HG03025 (cell line): Measurements from ENCODE around the gene WTAP.
"Not testable (repeated sequence)": the region's sequence is repeated elsewhere in the genome, so short reads cannot be mapped to it uniquely, and the experiment has no call there.

ENCODE experiments used
- ATAC-seq: cut with Tn5 transposase; IDR thresholded peaks from one replicate; pipeline ENCODE4 v1.9.1; 2021; ENCODE audit warnings: mild to moderate bottlenecking, moderate library complexity; ENCODE audit not compliant: unreplicated experiment, low FRiP score

The WTAP gene

DNA sequence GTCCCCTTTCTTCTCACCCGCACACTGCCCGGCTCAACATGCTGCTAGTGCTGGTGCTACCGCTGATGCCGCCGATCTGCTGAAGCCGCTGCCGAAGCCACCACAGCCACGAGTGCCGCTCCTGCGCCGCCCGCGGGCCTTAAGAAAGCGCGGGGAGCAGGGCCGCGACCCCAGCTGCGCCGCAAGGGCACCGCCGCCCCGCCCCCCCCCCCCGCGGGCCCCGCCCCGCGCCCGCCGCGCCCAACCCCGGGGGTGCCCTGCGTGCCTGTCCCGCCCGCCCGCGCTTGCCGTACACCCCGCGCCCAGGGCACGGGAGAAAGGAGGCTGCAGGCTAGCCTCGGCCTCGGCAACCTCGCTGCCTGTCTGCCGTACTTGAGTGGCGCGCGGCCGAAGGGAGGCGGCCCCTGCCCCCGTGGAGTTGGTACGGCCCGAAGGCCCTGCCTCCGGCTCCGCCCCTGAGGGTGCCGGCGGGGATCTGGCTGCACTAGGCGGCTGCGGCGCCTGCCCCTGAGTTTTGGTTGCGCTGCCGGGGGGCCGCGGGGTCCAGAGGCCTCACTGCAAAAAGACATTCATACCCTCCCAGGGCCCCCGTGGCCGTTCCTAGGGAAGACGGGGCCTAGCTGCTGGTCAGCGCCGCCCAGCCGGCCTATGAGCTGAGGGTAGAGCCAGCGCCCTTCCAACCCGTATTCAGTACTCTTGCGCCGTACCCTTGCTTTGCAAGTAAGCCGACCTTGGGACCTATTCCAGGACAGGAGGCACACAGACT, 34.0 kb upstream of the WTAP start, which contains the start of gene SOD2:
TSS of gene SOD2 (minus strand) at position 114 of the 766 bp plus-strand sequence. CDS start at position 40, 74 bp downstream.
- peak; percentile 72 for ATAC-seq

DNA sequence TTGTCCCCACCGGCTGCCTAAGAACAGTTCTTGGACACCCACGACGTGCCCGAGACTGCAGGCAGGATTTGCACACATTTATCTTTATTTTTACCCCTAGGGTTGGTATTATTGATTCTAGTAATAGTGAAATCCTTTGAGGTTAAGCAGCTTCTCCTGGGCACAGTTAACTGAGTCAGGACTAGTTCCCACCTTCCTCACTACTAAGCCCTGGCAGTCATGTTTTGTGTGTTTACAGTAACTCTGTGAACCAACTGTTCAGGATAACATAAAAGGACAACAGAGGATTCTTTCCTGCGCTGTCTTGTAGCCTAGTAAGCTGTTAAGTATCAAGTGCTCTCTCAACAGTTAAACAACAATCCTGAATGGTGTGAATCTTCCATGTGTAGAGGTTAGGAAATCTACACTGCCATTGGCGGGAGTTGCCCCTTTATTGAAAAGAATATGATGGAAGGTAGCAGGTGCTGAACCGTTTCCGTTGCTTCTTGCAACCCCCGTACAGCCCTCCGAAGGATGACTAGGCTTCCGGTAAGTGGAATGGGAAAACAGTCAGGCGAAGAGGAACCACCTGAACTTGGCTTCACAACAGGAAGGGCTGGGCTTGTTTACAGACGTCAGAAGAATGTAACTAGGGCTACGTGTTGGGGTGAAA, 33.3 kb upstream of the WTAP start:
- peak; percentile 2 for ATAC-seq

DNA sequence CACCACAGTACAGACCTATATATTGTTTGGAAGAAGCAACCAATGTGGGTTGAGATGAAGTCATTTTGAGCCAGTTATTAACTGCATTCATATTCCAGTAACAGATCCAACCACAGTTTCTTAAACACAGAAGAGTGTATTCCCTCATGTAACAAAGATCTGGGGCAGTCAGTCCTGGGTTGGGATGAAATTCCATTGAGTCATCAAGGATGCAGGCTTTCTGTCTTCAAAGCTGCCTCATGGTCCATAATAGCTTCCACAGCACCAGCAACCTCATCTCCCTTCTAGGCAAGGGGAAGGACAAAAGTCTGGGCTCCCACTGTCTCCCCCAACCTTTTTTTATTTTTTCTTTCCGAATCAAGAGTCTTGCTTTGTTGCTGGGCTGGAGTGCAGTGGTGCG, 31.3 kb upstream of the WTAP start:
- ATAC-seq, result no peak

DNA sequence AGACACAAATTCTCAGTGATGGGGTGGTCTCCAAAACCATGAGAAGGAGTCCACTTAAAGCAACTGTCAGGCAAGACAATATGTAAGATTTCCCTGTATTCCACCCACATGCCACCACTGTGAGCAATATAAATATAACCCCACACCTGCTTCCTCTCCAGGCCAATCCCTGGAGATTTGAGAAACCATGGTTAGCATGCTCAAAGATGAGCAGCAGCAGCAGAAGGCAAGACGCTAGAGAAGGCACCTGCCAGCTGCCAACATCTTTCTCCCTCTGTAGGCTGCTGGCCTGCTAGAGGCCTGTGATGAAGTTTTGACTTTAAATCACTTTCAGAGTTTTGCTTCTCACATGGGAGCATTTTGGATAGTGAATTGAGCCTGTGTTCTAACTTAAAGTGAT, 26.3 kb upstream of the WTAP start:
- ATAC-seq, result no peak

DNA sequence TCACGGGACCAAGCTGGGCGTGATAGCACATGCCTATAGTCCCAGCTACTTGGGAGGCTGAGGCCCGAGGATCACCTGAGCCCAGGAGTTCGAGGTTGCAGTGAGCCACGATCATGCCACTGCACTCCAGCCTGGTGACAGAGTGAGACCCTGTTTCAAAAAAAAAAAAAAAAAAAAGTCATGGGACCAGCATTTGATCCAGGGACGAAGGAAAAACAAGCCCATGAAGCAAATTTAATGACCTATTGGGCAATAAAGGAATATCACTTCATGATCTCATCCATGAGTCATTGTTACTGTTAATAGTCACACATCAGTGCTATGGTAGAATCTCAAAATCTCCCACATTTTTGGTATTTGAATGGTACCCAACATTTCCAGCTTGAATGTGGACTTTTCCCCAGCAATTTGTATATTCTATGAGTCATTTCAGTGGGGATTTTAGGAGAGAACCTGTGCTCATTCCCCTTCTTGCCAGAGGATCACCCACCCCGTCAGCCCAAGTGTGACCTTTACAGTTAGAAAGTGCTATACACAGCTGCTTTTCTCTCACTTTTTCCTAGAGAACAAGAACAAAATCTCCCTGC, 25.8 kb upstream of the WTAP start:
- ATAC-seq, result no peak

DNA sequence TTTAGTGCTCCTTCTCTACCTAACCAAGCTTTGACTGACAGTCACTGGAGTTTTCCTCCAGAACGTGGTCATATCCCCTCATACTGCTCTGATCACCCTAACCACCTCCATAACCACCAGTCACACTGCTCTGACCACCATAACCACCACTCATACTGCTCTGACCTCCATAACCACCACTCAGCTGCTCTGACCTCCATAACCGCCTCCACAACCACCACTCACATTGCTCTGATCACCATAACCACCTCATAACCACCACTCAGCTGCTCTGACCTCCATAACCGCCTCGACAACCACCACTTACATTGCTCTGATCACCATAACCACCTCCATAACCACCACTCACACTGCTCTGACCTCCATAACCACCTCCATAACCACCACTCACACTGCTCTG, 16.7 kb upstream of the WTAP start:
- not testable (repeated sequence) for ATAC-seq

DNA sequence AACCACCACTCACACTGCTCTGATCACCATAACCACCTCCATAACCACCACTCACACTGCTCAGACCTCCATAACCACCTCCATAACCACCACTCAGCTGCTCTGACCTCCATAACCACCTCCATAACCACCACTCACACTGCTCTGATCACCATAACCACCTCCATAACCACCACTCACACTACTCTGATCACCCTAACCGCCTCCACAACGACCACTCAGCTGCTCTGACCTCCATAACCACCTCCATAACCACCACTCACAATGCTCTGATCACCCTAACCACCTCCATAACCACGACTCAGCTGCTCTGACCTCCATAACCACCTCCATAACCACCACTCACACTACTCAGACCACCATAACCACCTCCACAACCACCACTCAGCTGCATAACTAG, 14.9 kb upstream of the WTAP start:
- ATAC-seq, result not testable (repeated sequence)

DNA sequence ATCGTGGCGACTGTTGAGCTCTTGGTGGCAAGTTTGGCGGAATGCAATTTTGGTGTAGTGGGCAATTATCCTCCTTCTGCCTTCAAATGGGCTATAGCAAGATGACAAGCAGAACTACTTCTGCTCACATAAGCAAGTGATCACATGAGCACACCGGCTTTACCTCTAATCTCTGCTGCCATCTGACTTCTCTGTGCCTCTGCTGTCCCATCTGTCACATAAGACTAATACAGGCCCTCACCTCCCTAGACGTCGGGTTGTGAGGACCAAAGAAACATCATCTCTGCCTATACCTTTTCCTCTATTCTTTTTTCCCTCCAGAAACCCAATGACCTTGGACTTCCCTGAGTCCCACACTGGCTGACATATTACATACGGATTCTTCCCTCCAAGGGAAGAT, 13.3 kb upstream of the WTAP start:
- ATAC-seq, result no peak

DNA sequence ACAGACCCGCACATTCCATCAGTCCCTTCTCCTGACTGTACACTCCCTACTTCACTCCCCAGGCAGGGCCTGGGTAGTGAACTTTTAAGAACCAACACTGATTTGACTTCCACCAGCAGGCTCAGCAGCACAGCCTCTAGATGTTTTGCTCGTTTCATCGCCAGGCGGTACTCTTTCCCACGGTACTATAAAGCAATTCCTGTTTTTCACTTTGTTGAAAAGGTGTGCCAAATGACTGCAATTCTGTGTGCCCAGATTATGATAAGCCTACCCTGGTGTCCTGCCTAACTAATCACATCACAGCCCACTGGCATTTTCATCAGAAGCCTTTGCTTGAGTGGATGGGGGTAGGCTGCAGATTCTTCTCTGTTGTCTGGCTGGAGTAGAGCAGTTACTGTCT, 12.9 kb upstream of the WTAP start:
- ATAC-seq, result no peak

DNA sequence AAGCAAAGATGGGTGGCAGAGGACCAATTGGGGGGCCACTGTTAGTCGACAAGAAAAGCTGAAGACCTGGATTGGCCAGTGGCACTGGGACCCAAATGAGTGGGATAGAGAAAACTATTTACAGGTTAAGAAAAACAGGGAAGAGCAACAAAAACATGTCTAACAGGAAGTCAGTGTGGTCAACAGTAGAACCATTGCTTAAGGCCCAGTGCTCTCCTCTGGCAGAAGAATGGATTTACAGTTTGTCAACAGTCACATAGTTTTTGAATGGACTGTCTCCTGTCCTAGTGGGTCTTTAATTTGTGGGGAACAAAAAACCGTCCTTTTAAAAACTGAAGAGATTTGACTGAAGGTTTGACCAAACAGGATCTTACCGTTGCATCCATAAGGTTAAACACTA, 12.1 kb upstream of the WTAP start:
- no peak for ATAC-seq

DNA sequence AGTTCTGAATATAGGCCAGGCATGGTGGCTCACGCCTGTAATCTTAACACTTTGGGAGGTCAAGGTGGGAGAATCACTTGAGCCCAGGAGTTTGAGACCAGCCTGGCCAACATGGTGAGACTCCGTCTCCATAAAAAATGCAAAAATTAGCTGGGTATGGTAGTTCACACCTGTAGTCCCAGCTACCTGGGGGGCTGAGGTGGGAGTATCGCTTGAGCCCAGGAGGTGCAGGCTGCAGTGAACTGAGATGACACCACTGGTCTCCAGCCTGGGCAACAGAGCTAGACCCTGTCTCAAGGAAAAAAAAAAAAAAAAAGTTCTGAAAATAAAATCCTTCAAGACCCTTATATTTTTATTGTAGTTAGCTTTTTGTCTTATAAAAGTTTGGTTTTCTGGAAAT, 11.7 kb upstream of the WTAP start:
- no peak for ATAC-seq

DNA sequence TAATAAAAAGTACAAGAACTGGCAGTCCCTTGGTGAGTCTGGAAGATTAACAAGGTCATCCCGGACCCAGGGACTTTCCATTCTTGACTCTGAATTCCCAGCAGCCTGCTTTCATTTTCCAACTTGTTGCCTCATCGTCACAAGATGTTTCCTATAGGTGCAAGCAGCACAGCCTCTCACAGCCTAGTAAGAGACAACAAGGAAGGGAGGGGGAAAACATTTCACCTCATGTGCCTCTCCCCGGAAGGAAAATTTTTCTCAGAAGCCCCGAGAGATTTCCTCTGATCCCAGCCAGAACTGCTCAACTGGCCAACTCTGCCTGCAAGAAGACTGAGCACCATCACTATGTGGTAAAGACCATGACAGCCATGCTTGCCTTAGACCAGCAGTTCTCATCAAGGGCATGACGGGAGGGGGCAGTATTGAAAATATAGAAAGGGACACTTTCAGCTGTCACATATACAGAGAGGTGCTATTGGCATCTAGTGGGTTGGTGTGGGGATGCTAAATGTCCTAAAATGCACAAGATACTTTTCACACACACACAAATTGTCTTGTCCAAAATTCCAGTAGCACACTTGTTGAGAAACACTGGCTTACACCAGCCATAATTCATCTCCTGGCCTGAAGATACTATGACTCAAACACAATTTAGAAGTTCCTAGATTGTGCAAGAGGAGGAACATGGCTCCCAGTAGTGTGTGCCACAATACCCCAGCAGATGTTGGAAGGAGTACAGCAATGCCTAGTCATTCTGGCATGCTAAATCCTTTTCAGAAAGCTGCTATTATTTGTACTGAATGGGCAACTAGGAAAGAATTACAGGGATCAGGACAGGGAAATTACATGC, 10.8 kb upstream of the WTAP start:
- ATAC-seq, result no peak

DNA sequence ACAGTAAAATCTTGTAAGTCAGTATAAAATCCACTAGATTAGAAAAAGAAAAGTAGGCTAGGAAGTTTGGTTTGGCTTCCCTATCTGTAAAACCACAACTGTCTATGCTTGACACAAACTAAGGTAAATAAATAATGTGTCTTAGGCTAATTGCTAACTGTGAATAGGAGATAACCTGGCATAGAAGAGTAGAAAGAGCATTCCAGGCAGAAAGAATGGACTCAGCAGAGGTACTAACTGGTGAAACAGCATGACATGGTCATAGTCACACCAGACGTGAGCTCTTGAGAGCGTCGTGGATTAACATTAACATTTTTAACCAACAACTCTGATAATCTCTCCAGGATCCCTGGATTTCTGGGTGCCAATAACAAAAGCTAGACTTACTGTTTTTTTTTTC, 8.7 kb upstream of the WTAP start:
- no peak for ATAC-seq

DNA sequence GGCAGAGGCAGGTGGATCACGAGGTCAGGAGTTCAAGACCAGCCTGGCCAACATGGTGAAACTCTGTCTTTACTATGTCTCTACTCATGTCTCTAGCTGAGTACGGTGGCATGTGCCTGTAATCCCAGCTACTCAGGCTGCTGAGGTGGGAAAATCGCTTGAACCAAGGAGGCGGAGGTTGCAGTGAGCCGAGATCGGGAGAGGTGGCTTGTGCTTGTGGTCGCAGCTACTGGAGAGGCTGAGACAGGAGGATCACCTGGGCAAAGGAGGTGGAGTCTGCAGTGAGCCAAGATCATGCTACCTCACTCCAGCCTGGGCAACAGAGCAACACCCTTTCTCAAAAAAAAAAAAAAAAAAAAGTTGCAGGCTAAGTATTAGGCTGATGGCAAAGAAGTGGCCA, 8.0 kb upstream of the WTAP start:
- ATAC-seq, result no peak

DNA sequence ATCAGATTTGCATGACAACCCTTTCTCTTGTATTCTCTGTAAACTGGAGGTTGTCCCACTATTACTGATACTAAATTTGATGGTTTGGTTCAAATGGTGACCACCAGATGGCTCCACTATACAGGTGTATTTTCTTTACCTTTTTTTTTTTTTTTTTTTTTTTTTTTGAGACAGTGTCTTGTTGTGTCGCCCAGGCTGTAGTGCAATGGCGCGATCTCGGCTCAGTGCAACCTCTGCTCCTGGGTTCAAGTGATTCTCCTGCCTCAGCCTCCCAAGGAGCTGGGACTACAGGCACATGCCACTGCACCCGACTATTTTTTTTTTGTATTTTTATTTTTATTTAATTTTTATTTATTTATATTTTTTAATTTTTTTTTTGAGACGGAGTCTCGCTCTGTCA, 6.6 kb upstream of the WTAP start:
- no peak for ATAC-seq

DNA sequence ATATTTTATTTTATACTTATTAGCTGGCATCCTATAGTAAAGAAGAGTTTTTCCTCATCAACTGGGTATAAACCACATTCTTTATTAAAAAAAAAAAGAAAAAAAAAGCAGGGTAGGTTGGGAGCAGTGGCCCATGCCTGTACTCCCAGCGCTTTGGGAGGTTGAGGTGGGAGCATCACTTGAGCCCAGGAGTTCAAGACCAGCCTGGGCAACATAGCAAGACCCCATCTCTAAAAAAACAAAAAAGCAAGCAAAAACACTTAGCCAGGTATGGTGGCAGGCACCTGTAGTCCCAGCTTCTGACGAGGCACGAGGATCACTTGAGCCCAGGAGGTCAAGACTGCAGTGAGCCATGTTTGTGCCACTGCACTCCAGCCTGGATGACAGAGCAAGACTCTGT, 5.3 kb upstream of the WTAP start:
- ATAC-seq, result not testable (repeated sequence)

DNA sequence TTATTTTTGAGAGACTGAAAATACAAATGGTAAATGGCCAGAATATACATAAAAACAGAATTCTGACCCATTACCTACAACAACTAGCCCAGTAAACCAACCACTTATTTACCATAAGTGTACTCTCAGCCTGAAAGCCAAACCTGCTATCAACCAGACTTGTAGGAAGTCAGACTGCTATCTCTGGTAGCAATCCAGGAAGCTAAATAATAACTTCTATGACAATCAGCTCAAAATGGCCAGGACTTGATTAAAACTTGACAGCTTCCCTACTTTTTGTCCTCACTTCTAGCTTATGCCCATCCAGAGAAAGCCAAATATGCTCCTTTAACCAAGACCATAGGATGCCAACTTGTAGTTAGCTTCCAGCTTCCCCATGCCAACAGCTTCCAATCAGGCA, 4.7 kb upstream of the WTAP start:
- no peak for ATAC-seq

DNA sequence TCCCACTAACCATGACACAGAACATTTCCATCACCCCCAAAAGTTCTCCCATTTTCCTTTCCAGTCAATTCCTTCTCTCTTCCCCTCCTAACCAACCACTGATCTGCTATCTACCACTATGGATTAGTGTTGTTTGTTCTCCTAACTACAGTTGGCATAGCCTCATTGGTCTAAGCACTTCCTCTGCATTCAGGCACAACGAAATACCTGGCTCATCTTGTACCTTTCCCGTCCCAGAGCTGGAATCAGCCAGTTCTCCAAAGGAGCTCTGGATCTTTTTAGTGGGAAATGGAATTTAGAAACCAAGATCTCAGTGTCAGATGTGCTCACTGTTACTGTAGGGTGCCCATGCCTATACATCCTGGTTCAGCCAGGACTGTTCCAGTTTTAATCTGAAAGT, 4.0 kb upstream of the WTAP start:
- no peak for ATAC-seq

DNA sequence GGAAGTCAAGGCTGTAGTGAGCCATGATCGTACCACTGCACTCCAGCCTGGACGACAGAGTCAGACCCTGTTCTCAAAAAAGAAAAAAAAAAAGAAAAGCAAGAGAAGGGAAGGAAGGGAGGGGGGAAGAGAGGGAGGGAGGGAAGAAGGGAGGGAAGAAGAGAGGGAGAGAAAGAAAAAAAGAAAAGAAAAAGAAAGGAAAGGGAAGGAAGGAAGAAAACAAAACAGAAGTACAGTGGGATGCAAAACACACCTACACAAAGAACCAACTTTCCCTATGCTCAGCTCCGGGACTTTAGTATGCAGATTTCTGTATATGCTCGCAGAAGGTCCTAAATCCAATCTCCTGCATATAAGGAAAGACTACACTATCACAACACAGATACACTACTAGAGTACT, 2.5 kb upstream of the WTAP start:
- no peak for ATAC-seq

DNA sequence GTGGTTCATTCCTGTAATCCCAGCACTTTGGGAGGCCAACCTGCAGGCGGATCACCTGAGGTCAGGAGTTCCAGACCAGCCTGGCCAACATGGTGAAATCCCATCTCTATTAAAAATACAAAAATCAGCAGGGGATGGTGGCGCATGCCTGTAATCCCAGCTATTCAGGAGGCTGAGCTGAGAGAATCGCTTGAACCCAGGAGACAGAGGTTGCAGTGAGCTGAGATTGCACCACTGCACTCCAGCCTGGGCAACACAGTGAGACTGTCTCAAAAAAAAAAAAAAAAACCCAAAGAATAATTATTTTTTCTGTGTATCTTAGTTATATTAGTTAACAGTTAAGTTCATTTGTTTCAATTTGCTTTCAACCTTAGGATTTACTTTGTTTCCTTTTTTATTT, 2.1 kb upstream of the WTAP start:
- ATAC-seq, result not testable (repeated sequence)
